HepG2 (cell line): ENCODE measurements around the gene MYO15A.

Experiments
- CTCF ChIP-seq: sonication (generic); formaldehyde crosslinking; IDR thresholded peaks from 2 replicates; pipeline ENCODE4 v1.5.0; 2020; ENCODE audit warnings: mild to moderate bottlenecking, missing genetic modification reagents, moderate library complexity
- DPF2 ChIP-seq: sonication (generic); formaldehyde crosslinking; IDR thresholded peaks from 2 replicates; pipeline ENCODE4 v1.4.0; 2020; ENCODE audit warnings: mild to moderate bottlenecking, low read depth, missing genetic modification reagents, borderline replicate concordance
- ETV6 ChIP-seq: sonication (generic); formaldehyde crosslinking; conservative IDR thresholded peaks from 2 replicates; pipeline ENCODE4 v1.4.0; 2020; ENCODE audit warnings: missing genetic modification reagents
- FOXK1 ChIP-seq: sonication (generic); formaldehyde crosslinking; IDR thresholded peaks from 2 replicates; pipeline ENCODE4 v1.4.0; 2020; ENCODE audit warnings: low read depth, missing genetic modification reagents, borderline replicate concordance
- KLF16 ChIP-seq, 2 experiments: sonication (generic) in 1 of 2; formaldehyde crosslinking in 1 of 2; IDR thresholded peaks; 2 replicates each; pipeline versions ENCODE4 v1.6.1 to v1.8.0; 2016 to 2023; ENCODE audit warnings: missing genetic modification reagents in 2 of 2, missing compliant biosample characterization in 1 of 2
- ZNF558 ChIP-seq: sonication (generic); formaldehyde crosslinking; IDR thresholded peaks from 2 replicates; pipeline ENCODE4 v1.9.0; 2022; ENCODE audit warnings: mild to moderate bottlenecking, missing genetic modification reagents, borderline replicate concordance
- ZNF670 ChIP-seq: sonication (generic); formaldehyde crosslinking; IDR thresholded peaks from 2 replicates; pipeline ENCODE4 v1.8.0; 2022; ENCODE audit warnings: mild to moderate bottlenecking, missing genetic modification reagents, borderline replicate concordance
- TF ChIP-seq, protein P1 (sequence below): sonication (generic); formaldehyde crosslinking; IDR thresholded peaks from 2 replicates; pipeline ENCODE4 v1.4.0; 2020; ENCODE audit warnings: missing genetic modification reagents
- TF ChIP-seq, protein P2 (sequence below): conservative IDR thresholded peaks from 2 replicates; pipeline ENCODE4 v1.6.1; 2018; ENCODE audit warnings: missing genetic modification reagents

DNA sequence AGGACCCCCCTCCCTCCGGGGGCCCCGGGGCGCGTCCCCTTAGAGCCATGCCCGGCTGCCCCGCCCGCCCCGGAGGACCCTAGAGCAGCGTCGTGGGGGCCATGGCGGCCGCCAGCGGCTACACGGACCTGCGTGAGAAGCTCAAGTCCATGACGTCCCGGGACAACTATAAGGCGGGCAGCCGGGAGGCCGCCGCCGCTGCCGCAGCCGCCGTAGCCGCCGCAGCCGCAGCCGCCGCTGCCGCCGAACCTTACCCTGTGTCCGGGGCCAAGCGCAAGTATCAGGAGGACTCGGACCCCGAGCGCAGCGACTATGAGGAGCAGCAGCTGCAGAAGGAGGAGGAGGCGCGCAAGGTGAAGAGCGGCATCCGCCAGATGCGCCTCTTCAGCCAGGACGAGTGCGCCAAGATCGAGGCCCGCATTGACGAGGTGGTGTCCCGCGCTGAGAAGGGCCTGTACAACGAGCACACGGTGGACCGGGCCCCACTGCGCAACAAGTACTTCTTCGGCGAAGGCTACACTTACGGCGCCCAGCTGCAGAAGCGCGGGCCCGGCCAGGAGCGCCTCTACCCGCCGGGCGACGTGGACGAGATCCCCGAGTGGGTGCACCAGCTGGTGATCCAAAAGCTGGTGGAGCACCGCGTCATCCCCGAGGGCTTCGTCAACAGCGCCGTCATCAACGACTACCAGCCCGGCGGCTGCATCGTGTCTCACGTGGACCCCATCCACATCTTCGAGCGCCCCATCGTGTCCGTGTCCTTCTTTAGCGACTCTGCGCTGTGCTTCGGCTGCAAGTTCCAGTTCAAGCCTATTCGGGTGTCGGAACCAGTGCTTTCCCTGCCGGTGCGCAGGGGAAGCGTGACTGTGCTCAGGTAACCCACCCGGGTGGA is 75.8 kb downstream of the MYO15A start:
- TF ChIP-seq, protein P1, sequence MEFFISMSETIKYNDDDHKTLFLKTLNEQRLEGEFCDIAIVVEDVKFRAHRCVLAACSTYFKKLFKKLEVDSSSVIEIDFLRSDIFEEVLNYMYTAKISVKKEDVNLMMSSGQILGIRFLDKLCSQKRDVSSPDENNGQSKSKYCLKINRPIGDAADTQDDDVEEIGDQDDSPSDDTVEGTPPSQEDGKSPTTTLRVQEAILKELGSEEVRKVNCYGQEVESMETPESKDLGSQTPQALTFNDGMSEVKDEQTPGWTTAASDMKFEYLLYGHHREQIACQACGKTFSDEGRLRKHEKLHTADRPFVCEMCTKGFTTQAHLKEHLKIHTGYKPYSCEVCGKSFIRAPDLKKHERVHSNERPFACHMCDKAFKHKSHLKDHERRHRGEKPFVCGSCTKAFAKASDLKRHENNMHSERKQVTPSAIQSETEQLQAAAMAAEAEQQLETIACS (CRISPR knock-in tag): no peak
- peak; percentile 32; the same call in 1 of the 2 replicates for TF ChIP-seq CTCF (CRISPR knock-in tag)
- TF ChIP-seq, protein P2, sequence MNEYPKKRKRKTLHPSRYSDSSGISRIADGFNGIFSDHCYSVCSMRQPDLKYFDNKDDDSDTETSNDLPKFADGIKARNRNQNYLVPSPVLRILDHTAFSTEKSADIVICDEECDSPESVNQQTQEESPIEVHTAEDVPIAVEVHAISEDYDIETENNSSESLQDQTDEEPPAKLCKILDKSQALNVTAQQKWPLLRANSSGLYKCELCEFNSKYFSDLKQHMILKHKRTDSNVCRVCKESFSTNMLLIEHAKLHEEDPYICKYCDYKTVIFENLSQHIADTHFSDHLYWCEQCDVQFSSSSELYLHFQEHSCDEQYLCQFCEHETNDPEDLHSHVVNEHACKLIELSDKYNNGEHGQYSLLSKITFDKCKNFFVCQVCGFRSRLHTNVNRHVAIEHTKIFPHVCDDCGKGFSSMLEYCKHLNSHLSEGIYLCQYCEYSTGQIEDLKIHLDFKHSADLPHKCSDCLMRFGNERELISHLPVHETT: no peak
- no peak for TF ChIP-seq ETV6 (CRISPR knock-in tag)
- TF ChIP-seq KLF16 (CRISPR knock-in tag; IDR thresholded peaks at IDR 0.05): no peak
- TF ChIP-seq DPF2 (CRISPR knock-in tag): no peak
- TF ChIP-seq FOXK1 (CRISPR knock-in tag): no peak
- TF ChIP-seq ZNF558 (CRISPR knock-in tag): no peak; the same call in 1 of the 2 replicates
- TF ChIP-seq ZNF670 (CRISPR knock-in tag): no peak
